ENCODE results near the gene ACTR5. TPM values are rescaled to one million over a fixed set of nuclear protein-coding genes. Genes with fewer than 3 reads are reported as not detected.

Gene ACTR5
- total and polyA plus RNA-seq, 2 of the 13 experiments (the other 11 are each of a cell fraction or from before 2014, with no cell fraction given) = 19.5 to 20.5 TPM

DNA sequence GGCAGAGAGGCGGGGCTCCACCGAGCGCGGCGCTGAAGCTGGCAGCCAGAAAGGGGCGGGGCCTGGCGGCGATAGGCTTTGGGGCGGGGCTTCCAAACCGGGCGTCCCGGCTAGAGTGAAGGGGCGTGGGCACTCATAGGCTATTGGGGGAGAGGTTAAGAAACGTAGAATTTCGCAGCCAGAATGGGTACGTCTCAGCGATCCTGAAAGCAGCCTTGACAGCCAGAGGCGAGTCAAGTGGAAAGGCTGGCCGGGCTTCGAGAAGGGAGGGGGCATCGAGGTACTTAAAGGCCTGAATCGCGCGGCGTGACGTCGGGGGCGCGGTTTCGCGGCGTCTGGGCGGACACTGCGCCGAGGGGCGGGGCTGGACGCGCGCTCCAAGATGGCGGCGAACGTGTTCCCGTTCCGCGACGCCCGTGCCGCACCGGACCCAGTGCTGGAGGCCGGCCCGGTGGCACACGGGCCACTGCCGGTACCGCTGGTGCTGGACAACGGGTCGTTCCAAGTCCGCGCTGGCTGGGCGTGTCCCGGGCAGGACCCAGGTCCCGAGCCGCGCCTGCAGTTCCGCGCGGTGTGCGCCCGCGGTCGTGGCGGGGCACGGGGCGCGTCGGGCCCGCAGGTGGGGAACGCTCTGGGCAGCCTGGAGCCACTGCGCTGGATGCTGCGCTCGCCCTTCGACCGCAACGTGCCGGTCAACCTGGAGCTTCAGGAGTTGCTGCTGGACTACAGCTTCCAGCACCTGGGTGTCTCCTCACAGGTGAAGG is at the start of gene ACTR5 (continued):
- TF ChIP-seq, protein P1, sequence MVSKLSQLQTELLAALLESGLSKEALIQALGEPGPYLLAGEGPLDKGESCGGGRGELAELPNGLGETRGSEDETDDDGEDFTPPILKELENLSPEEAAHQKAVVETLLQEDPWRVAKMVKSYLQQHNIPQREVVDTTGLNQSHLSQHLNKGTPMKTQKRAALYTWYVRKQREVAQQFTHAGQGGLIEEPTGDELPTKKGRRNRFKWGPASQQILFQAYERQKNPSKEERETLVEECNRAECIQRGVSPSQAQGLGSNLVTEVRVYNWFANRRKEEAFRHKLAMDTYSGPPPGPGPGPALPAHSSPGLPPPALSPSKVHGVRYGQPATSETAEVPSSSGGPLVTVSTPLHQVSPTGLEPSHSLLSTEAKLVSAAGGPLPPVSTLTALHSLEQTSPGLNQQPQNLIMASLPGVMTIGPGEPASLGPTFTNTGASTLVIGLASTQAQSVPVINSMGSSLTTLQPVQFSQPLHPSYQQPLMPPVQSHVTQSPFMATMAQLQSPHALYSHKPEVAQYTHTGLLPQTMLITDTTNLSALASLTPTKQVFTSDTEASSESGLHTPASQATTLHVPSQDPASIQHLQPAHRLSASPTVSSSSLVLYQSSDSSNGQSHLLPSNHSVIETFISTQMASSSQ (IDR thresholded peaks at IDR 0.05; ENCODE audit: low read depth) = no peak
- TF ChIP-seq, protein P1 (CRISPR knock-in tag; IDR thresholded peaks at IDR 0.05; ENCODE audit: borderline replicate concordance) = peak; percentile 87; the same call in 1 of the 2 replicates
- TF ChIP-seq ZNF841 (CRISPR knock-in tag; IDR thresholded peaks at IDR 0.05; ENCODE audit: borderline replicate concordance) (no peak; the same call in 1 of the 2 replicates), ZNF235 (CRISPR knock-in tag; IDR thresholded peaks at IDR 0.05; ENCODE audit: borderline replicate concordance) (peak; percentile 99), ERF (CRISPR knock-in tag; IDR thresholded peaks at IDR 0.05) (peak; percentile 74), STAG1 (CRISPR knock-in tag; IDR thresholded peaks at IDR 0.05) (peak; percentile 21), HOMEZ (CRISPR knock-in tag; IDR thresholded peaks at IDR 0.05; ENCODE audit: low read depth) (no peak), ZNF704 (CRISPR knock-in tag; IDR thresholded peaks at IDR 0.05; ENCODE audit: borderline replicate concordance) (peak; percentile 96), TFE3 (CRISPR knock-in tag; IDR thresholded peaks at IDR 0.05) (0 out of 2 replicates have a peak, but pooled peaks have one; percentile 18), NFATC3 (CRISPR knock-in tag; IDR thresholded peaks at IDR 0.05) (peak; percentile 63; the same call in 1 of the 2 replicates), ZNF414 (CRISPR knock-in tag; IDR thresholded peaks at IDR 0.05) (peak; percentile 35; the same call in 1 of the 2 replicates), ZNF83 (CRISPR knock-in tag; IDR thresholded peaks at IDR 0.05; ENCODE audit: borderline replicate concordance) (peak; percentile 96), NR2F6 (IDR thresholded peaks at IDR 0.05) (no peak), NR2F6 (CRISPR knock-in tag; IDR thresholded peaks at IDR 0.05) (peak; percentile 37; the same call in 1 of the 2 replicates), ZNF749 (CRISPR knock-in tag; IDR thresholded peaks at IDR 0.05; ENCODE audit: borderline replicate concordance) (0 out of 2 replicates have a peak, but pooled peaks have one; percentile 29), ZFP90 (CRISPR knock-in tag; IDR thresholded peaks at IDR 0.05; ENCODE audit: borderline replicate concordance) (peak; percentile 96), ZNF598 (CRISPR knock-in tag; IDR thresholded peaks at IDR 0.05; ENCODE audit: borderline replicate concordance) (peak; percentile 96), MEIS2 (CRISPR knock-in tag; IDR thresholded peaks at IDR 0.05) (peak; percentile 97)
- TF ChIP-seq, protein P2, sequence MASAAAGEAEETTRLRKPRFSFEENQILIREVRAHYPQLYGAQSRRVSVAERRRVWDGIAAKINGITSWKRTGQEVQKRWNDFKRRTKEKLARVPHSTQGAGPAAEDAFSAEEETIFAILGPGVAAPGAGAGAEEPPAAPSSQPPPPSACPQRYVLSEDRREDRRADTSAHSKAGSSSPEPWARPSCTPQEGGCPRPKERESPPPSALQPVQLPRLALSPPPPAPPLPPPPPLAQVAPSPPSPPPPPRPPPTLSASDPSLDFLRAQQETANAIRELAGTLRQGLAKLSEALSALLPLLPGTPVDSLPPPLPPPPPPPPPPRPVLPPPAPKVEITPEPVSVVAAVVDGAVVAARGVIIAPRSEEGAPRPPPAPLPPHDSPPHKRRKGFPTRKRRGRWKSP (CRISPR knock-in tag; IDR thresholded peaks at IDR 0.05) = peak; percentile 96
